Tibial nerve (tissue), 4 donors: ENCODE measurements around the gene INPP1. TPM values are rescaled to one million over a fixed set of nuclear protein-coding genes. Genes with fewer than 3 reads are reported as not detected.
"Not testable (repeated sequence)": the region's sequence is repeated elsewhere in the genome, so short reads cannot be mapped to it uniquely, and the experiment has no call there.

Experiments used
- DNase-seq, 2 donors: peaks; one replicate each; pipeline ENCODE4 v3.0.0-alpha.2; 2019; ENCODE audit warnings: low spot score in 2 of 2
- H3K27ac ChIP-seq, 4 donors: fragments of 200-600 bp; sonication (generic) in 3 of 4; one replicate each; pipeline ENCODE4 v1.5.1; 2017 to 2019; ENCODE audit warnings: mild to moderate bottlenecking in 1 of 4
- H3K27me3 ChIP-seq, 2 donors: fragments of 200-600 bp; sonication (generic) in 1 of 2; one replicate each; pipeline versions ENCODE4 v1.5.1 to v1.6.0; 2017 to 2019
- H3K36me3 ChIP-seq, 3 donors: fragments of 200-600 bp; sonication (generic); one replicate each; pipeline ENCODE4 v1.5.1; 2018 to 2019
- H3K4me1 ChIP-seq, 4 donors: fragments of 200-600 bp; sonication (generic) in 3 of 4; one replicate each; pipeline ENCODE4 v1.5.1; 2017 to 2019
- H3K4me3 ChIP-seq, 4 donors: fragments of 200-600 bp; sonication (generic) in 3 of 4; one replicate each; pipeline ENCODE4 v1.5.1; 2017 to 2019; ENCODE audit warnings: mild to moderate bottlenecking in 1 of 4, moderate library complexity in 1 of 4
- H3K9me3 ChIP-seq, 4 donors: fragments of 200-600 bp; sonication (generic) in 3 of 4; one replicate each; pipeline ENCODE4 v1.5.1; 2017 to 2019
- EP300 ChIP-seq, 2 donors: sonication (generic); formaldehyde crosslinking; IDR thresholded peaks; one replicate each; pipeline ENCODE4 v1.6.1; 2017; ENCODE audit warnings: antibody characterized with exemption in 2 of 2, mild to moderate bottlenecking in 1 of 2
- POLR2A ChIP-seq, 2 donors: fragments of 450-650 bp; IDR thresholded peaks; one replicate each; pipeline ENCODE4 v1.6.1; 2017; ENCODE audit warnings: antibody characterized with exemption in 2 of 2, mild to moderate bottlenecking in 2 of 2, moderate library complexity in 2 of 2
- WGBS, 2 donors: methylation state at CpG; one replicate each; pipeline ENCODE4 v1.1.5; 2018; 5-methylcytosine and 5-hydroxymethylcytosine counted together
- total RNA-seq, 4 donors: library from RNA; depleted of rRNA; stranded (reverse); fragments of >200 nt; gene quantifications; one replicate each; pipeline ENCODE4 v1.1.0, GENCODE V29; 2016
- TF ChIP-seq, protein P1 (sequence below), 5 experiments: fragments of 200-600 bp in 3 of 5; fragments of 450-650 bp in 2 of 5; sonication (generic) in 3 of 5; IDR thresholded peaks; one replicate each; pipeline ENCODE4 v1.5.1; 2016 to 2019; ENCODE audit warnings: antibody characterized with exemption in 5 of 5, mild to moderate bottlenecking in 3 of 5, moderate library complexity in 2 of 5

The INPP1 gene
- total RNA-seq, 4 donors from 2014 or later = 14.7 to 21.0 (median 15.8) TPM

DNA sequence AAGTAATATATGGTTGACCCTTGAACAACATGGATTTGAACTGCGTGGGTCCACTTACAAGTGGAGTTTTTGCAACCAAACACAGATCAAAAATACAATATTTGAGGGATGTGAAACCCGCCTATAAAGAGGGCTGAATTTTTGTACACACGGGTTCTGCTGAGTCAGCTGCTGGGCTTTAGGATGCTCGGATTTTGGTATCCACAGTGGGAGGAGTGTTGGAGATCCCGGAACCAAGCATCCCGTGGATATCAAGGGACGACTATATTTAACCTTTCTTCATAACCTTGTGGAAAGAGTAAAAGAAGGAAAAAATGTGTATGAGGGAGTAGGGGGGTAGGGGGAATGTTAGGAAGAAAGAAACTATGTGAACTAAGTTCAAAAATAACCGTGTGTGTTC lies 10.0 kb upstream of the INPP1 start:
- Histone ChIP-seq H3K4me3 (no peak overlapping the region), H3K27ac (peak overlapping the region in 1 of 4 donors; percentile 3), H3K4me1 (no peaks in the 10 kb centered on the region), H3K9me3 (no peaks in the 10 kb centered on the region), H3K27me3 (no peaks in the 10 kb centered on the region), H3K36me3 (no peaks in the 10 kb centered on the region)
- TF ChIP-seq, protein P1, sequence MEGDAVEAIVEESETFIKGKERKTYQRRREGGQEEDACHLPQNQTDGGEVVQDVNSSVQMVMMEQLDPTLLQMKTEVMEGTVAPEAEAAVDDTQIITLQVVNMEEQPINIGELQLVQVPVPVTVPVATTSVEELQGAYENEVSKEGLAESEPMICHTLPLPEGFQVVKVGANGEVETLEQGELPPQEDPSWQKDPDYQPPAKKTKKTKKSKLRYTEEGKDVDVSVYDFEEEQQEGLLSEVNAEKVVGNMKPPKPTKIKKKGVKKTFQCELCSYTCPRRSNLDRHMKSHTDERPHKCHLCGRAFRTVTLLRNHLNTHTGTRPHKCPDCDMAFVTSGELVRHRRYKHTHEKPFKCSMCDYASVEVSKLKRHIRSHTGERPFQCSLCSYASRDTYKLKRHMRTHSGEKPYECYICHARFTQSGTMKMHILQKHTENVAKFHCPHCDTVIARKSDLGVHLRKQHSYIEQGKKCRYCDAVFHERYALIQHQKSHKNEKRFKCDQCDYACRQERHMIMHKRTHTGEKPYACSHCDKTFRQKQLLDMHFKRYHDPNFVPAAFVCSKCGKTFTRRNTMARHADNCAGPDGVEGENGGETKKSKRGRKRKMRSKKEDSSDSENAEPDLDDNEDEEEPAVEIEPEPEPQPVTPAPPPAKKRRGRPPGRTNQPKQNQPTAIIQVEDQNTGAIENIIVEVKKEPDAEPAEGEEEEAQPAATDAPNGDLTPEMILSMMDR (IDR thresholded peaks at IDR 0.05) = no peak
- TF ChIP-seq EP300 (IDR thresholded peaks at IDR 0.05) (no peak), POLR2A (IDR thresholded peaks at IDR 0.05) (no peak)
- no peak for DNase-seq
- 45 to 48% methylated on average over 8 of the region's 8 CpGs for WGBS, 2 donors

- TF ChIP-seq POLR2A (IDR thresholded peaks at IDR 0.05) (no peak), EP300 (IDR thresholded peaks at IDR 0.05) (no peak)
- TF ChIP-seq, protein P1 (IDR thresholded peaks at IDR 0.05) = no peak
- Histone ChIP-seq H3K4me1 (no peaks in the 10 kb centered on the region), H3K36me3 (no peaks in the 10 kb centered on the region), H3K27ac (peak overlapping the region in 1 of 4 donors; percentile 3), H3K27me3 (no peaks in the 10 kb centered on the region), H3K4me3 (no peak overlapping the region), H3K9me3 (no peaks in the 10 kb centered on the region)
- WGBS, 2 donors = 74 to 77% methylated on average over 2 of the region's 2 CpGs
- DNase-seq = no peak
Observed at GRCh38 chr2:190333928-190334327, 9.5 kb upstream of the INPP1 start.

DNA sequence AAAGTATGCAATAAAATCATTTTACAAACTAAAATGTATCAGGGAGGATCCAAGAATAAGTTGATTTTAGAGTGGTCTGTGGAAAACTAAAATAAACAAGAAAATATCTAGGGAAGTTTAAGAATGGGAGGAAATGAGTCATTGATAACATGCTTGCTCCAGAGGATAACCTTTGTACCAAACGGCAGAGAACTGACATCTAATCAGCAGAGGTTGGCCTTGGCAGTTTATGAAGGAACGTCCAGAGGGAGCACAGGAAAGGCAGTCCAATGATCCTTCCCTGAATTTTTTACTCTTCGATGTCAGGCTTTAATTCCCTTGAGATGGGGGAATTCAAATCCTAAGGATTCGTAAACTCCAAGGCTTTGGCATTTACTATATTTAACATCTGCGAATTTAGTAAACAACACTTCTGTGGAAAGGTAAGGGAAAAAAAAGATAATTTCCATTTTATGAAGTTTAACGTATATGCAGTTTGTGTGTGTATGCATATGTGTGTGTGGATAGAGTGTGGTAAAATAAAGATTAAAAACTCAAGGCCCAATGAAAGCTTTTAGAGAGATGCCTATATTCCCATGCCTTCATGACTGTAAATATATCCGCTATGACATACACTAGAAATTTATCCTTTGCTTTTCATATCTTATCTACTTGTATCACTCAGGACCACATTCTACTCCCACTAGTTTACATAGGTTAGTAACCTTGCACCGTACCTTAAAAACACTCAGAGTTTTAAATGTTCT lies 8.7 kb upstream of the INPP1 start:
- H3K36me3 ChIP-seq = no peaks in the 10 kb centered on the region
- H3K4me1 ChIP-seq = no peaks in the 10 kb centered on the region
- no peak for DNase-seq
- 58 to 64% methylated on average over 8 of the region's 8 CpGs for WGBS, 2 donors
- no peak for TF ChIP-seq POLR2A (IDR thresholded peaks at IDR 0.05)
- TF ChIP-seq EP300 (IDR thresholded peaks at IDR 0.05) = peak in 1 of 2 donors; percentile 56
- TF ChIP-seq, protein P1 (IDR thresholded peaks at IDR 0.05) = no peak
- no peak overlapping the region for H3K4me3 ChIP-seq
- peak overlapping the region in 1 of 4 donors; percentile 57 for H3K27ac ChIP-seq
- H3K9me3 ChIP-seq = no peaks in the 10 kb centered on the region
- no peaks in the 10 kb centered on the region for H3K27me3 ChIP-seq

DNA sequence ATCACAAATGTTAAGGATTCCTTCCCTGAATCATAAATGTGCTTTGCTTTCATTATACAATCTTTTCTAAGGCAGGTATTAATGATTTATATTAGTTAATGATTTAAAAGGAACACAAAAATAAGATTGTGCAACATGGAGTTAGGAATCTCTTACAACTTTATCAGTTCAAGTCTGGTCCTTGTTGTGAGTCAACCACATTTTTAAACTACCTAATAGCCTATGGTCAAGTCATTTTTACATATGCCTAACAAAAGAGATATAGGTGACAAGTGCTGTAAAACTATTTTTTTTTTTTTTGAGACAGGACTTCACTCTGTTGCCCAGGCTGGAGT lies 8.2 kb upstream of the INPP1 start:
- DNase-seq = no peak
- Histone ChIP-seq H3K36me3 (no peaks in the 10 kb centered on the region), H3K4me3 (no peak overlapping the region), H3K27ac (no peak overlapping the region), H3K9me3 (no peaks in the 10 kb centered on the region), H3K4me1 (no peaks in the 10 kb centered on the region), H3K27me3 (no peaks in the 10 kb centered on the region)
- TF ChIP-seq POLR2A (IDR thresholded peaks at IDR 0.05) = no peak
- TF ChIP-seq, protein P1 (IDR thresholded peaks at IDR 0.05) = no peak

- not testable (repeated sequence) for DNase-seq, H3K27me3 ChIP-seq, H3K36me3 ChIP-seq, H3K4me1 ChIP-seq, H3K4me3 ChIP-seq, H3K27ac ChIP-seq, H3K9me3 ChIP-seq
- 92 to 95% methylated on average over 4 of the region's 4 CpGs for WGBS, 2 donors
Observed at GRCh38 chr2:190335584-190335983, 7.8 kb upstream of the INPP1 start.

DNA sequence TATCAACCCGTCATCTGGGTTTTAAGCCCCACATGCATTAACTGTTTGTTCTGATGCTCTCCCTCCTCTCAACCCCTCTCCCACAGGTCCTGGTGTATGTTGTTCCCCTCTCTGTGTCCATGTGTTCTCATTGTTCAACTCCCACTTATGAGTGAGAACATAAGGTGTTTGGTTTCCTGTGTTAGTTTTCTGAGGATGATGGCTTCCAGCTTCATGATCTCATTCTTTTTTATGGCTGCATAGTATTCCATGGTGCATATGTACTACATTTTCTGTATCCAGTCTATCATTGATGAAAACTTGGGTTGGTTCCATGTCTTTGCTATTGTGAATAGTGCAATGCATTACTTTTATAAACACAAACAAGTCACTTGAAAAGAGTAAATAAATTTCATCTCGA lies 7.0 kb upstream of the INPP1 start:
- TF ChIP-seq POLR2A (IDR thresholded peaks at IDR 0.05) (no peak), EP300 (IDR thresholded peaks at IDR 0.05) (no peak)
- TF ChIP-seq, protein P1 (IDR thresholded peaks at IDR 0.05) = no peak
- 94 to 99% methylated on average over 2 of the region's 2 CpGs for WGBS, 2 donors

More for the DNA sequence above, 7.0 kb upstream of the INPP1 start:
- Histone ChIP-seq H3K4me3 (no peak overlapping the region), H3K27ac (no peak overlapping the region), H3K36me3 (no peaks in the 10 kb centered on the region), H3K4me1 (no peaks in the 10 kb centered on the region), H3K27me3 (no peaks in the 10 kb centered on the region), H3K9me3 (no peaks in the 10 kb centered on the region)
- DNase-seq = no peak
